ENCODE results near the gene CTBP2.

DNA sequence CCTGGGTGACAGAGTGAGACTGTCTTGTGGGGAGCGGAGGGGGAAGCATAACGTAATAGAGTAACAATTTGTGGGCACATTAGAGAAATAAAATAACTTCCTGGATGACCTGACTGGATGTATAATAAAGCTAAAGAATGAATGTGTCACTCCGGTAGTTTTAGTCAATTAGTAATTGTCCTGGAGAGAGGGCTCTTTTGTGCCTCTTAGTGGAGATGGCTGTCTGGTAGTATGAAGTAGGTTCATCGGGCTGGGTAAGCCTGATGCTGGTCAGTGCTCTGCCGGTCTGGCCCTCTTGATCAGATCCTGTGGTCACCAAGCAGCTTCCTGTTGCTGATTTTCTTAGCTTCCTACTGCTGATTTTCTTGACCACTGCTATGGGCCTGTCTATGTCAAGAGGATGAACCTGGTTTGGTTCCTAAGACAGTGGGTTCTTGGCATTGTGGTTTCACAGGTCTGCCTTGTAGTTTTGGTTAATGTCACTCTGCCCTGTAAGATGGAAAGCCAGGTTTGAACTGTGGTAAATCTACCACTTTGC lies 184.3 kb downstream of the CTBP2 start:
- TF ChIP-seq, protein P1, sequence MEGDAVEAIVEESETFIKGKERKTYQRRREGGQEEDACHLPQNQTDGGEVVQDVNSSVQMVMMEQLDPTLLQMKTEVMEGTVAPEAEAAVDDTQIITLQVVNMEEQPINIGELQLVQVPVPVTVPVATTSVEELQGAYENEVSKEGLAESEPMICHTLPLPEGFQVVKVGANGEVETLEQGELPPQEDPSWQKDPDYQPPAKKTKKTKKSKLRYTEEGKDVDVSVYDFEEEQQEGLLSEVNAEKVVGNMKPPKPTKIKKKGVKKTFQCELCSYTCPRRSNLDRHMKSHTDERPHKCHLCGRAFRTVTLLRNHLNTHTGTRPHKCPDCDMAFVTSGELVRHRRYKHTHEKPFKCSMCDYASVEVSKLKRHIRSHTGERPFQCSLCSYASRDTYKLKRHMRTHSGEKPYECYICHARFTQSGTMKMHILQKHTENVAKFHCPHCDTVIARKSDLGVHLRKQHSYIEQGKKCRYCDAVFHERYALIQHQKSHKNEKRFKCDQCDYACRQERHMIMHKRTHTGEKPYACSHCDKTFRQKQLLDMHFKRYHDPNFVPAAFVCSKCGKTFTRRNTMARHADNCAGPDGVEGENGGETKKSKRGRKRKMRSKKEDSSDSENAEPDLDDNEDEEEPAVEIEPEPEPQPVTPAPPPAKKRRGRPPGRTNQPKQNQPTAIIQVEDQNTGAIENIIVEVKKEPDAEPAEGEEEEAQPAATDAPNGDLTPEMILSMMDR (IDR thresholded peaks at IDR 0.05), result no peak
- no peak for TF ChIP-seq EP300 (IDR thresholded peaks at IDR 0.05)
